WTC11 (cell line): ENCODE measurements around the gene TMEM223. TPM values are rescaled to one million over a fixed set of nuclear protein-coding genes. Genes with fewer than 3 reads are reported as not detected.
A peak's percentile ranks its signal among the peaks of the same experiment; 100 is the strongest.

ENCODE experiments used
- ATAC-seq: fragments of 200-7000 bp; cut with Tn5 transposase; 2 replicates; pipeline ENCODE4 v1.10.0; 2021; ENCODE audit warnings: mild to moderate bottlenecking, moderate library complexity
- CTCF ChIA-PET: fragments of 300-600 bp; sonication (Branson Sonifier 250); formaldehyde crosslinking; loops from one replicate; lab custom pipeline; 2021; ENCODE audit warnings: antibody characterized with exemption; lab: Charles Lee
- POLR2A ChIA-PET: fragments of 350-600 bp; sonication (Branson Sonifier 250); formaldehyde crosslinking; loops from one replicate; lab custom pipeline; 2021; ENCODE audit warnings: antibody characterized with exemption; lab: Charles Lee
- DNase-seq: peaks from one replicate; pipeline ENCODE4 v3.0.0; 2021; ENCODE audit warnings: low spot score
- H3K27ac Mint-ChIP-seq: 2 replicates; pipeline ENCODE4 v1.8.0; 2021; ENCODE audit warnings: mixed read lengths
- H3K27me3 Mint-ChIP-seq: 2 replicates; pipeline ENCODE4 v1.8.0; 2021; ENCODE audit warnings: low read depth, mild to moderate bottlenecking, moderate library complexity, mixed read lengths
- H3K36me3 Mint-ChIP-seq: 2 replicates; pipeline ENCODE4 v1.8.0; 2021; ENCODE audit warnings: mixed read lengths
- H3K4me1 Mint-ChIP-seq: 2 replicates; pipeline ENCODE4 v1.8.0; 2022; ENCODE audit warnings: mixed read lengths
- H3K4me3 Mint-ChIP-seq: 2 replicates; pipeline ENCODE4 v1.8.0; 2021; ENCODE audit warnings: mild to moderate bottlenecking, moderate library complexity, mixed read lengths
- H3K9me3 Mint-ChIP-seq: 2 replicates; pipeline ENCODE4 v1.8.0; 2021; ENCODE audit warnings: mixed read lengths
- ATF1 ChIP-seq: sonication (generic); formaldehyde crosslinking; IDR thresholded peaks from 2 replicates; pipeline ENCODE4 v1.8.1; 2023; ENCODE audit warnings: mild to moderate bottlenecking, moderate library complexity, missing genetic modification reagents
- CDX4 ChIP-seq: fragments of 250-450 bp; sonication (Bioruptor Pico); IDR thresholded peaks from 2 replicates; pipeline ENCODE4 v1.9.0; 2021; ENCODE audit warnings: moderate library complexity, mild to moderate bottlenecking, inconsistent platforms, borderline replicate concordance
- ETV6 ChIP-seq: sonication (generic); formaldehyde crosslinking; IDR thresholded peaks from 2 replicates; pipeline ENCODE4 v1.8.1; 2022; ENCODE audit warnings: mild to moderate bottlenecking, missing genetic modification reagents
- FOXJ3 ChIP-seq: sonication (generic); formaldehyde crosslinking; IDR thresholded peaks from 2 replicates; pipeline ENCODE4 v1.9.0; 2021; ENCODE audit warnings: missing genetic modification reagents, mild to moderate bottlenecking, borderline replicate concordance
- FOXK1 ChIP-seq: sonication (generic); formaldehyde crosslinking; IDR thresholded peaks from 2 replicates; pipeline ENCODE4 v1.8.0; 2022; ENCODE audit warnings: mild to moderate bottlenecking, moderate library complexity, missing genetic modification reagents
- FOXP1 ChIP-seq: sonication (generic); formaldehyde crosslinking; IDR thresholded peaks from 2 replicates; pipeline ENCODE4 v1.8.0; 2022; ENCODE audit warnings: missing genetic modification reagents, mild to moderate bottlenecking, moderate library complexity, borderline replicate concordance
- GTF2I ChIP-seq: fragments of 250-450 bp; sonication (Bioruptor Pico); conservative IDR thresholded peaks from 2 replicates; pipeline ENCODE4 v1.4.0; 2021; ENCODE audit warnings: mild to moderate bottlenecking
- HMGXB4 ChIP-seq: sonication (generic); formaldehyde crosslinking; IDR thresholded peaks from 2 replicates; pipeline ENCODE4 v1.8.1; 2023; ENCODE audit warnings: mild to moderate bottlenecking, moderate library complexity, missing genetic modification reagents
- KAT7 ChIP-seq: sonication (generic); formaldehyde crosslinking; IDR thresholded peaks from 2 replicates; pipeline ENCODE4 v1.8.1; 2023; ENCODE audit warnings: missing genetic modification reagents, mild to moderate bottlenecking, borderline replicate concordance
- NFYB ChIP-seq: sonication (generic); formaldehyde crosslinking; conservative IDR thresholded peaks from 2 replicates; pipeline ENCODE4 v1.8.0; 2022; ENCODE audit warnings: low read depth, missing genetic modification reagents
- NR1H2 ChIP-seq: sonication (generic); formaldehyde crosslinking; IDR thresholded peaks from 2 replicates; pipeline ENCODE4 v1.9.0; 2021; ENCODE audit warnings: mild to moderate bottlenecking, moderate library complexity, missing genetic modification reagents
- NR2C2 ChIP-seq: sonication (generic); formaldehyde crosslinking; IDR thresholded peaks from 2 replicates; pipeline ENCODE4 v1.8.0; 2022; ENCODE audit warnings: mild to moderate bottlenecking, missing genetic modification reagents
- NR3C1 ChIP-seq: sonication (generic); formaldehyde crosslinking; conservative IDR thresholded peaks from 2 replicates; pipeline ENCODE4 v1.8.1; 2023; ENCODE audit warnings: low read depth, mild to moderate bottlenecking, missing genetic modification reagents
- SOX15 ChIP-seq: fragments of 250-450 bp; sonication (Bioruptor Pico); IDR thresholded peaks from 2 replicates; pipeline ENCODE4 v1.9.0; 2021; ENCODE audit warnings: mild to moderate bottlenecking
- SP1 ChIP-seq: sonication (generic); formaldehyde crosslinking; conservative IDR thresholded peaks from 2 replicates; pipeline ENCODE4 v1.8.1; 2022; ENCODE audit warnings: missing genetic modification reagents
- TEAD4 ChIP-seq: sonication (generic); formaldehyde crosslinking; IDR thresholded peaks from 2 replicates; pipeline ENCODE4 v1.8.0; 2022; ENCODE audit warnings: mild to moderate bottlenecking, missing genetic modification reagents
- USF1 ChIP-seq: sonication (generic); formaldehyde crosslinking; IDR thresholded peaks from 2 replicates; pipeline ENCODE4 v1.8.0; 2022; ENCODE audit warnings: mild to moderate bottlenecking, missing genetic modification reagents
- USF2 ChIP-seq: sonication (generic); formaldehyde crosslinking; IDR thresholded peaks from 2 replicates; pipeline ENCODE4 v1.8.1; 2023; ENCODE audit warnings: mild to moderate bottlenecking, missing genetic modification reagents, moderate library complexity
- ZNF219 ChIP-seq: sonication (generic); formaldehyde crosslinking; IDR thresholded peaks from 2 replicates; pipeline ENCODE4 v1.8.0; 2023; ENCODE audit warnings: missing genetic modification reagents, mild to moderate bottlenecking, borderline replicate concordance
- ZNF232 ChIP-seq: sonication (generic); formaldehyde crosslinking; IDR thresholded peaks from 2 replicates; pipeline ENCODE4 v1.8.0; 2022; ENCODE audit warnings: mild to moderate bottlenecking, missing genetic modification reagents
- ZNF671 ChIP-seq: fragments of 250-450 bp; sonication (Bioruptor Pico); IDR thresholded peaks from 2 replicates; pipeline ENCODE4 v1.8.0; 2021; ENCODE audit warnings: mild to moderate bottlenecking
- total RNA-seq: library from RNA; stranded (reverse); gene quantifications from 3 replicates; pipeline ENCODE4 v1.2.3, GENCODE V29; 2021
- TF ChIP-seq, protein P1 (sequence below): sonication (generic); formaldehyde crosslinking; IDR thresholded peaks from 2 replicates; pipeline ENCODE4 v1.8.0; 2023; ENCODE audit warnings: missing genetic modification reagents, mild to moderate bottlenecking, borderline replicate concordance
- TF ChIP-seq, protein P2 (sequence below): sonication (generic); formaldehyde crosslinking; IDR thresholded peaks from 2 replicates; pipeline ENCODE4 v1.8.1; 2022; ENCODE audit warnings: low read depth, mild to moderate bottlenecking, moderate library complexity, missing genetic modification reagents, borderline replicate concordance
- TF ChIP-seq, protein P3 (sequence below): sonication (generic); formaldehyde crosslinking; IDR thresholded peaks from 2 replicates; pipeline ENCODE4 v1.8.1; 2022; ENCODE audit warnings: mild to moderate bottlenecking, moderate library complexity, missing genetic modification reagents

Gene TMEM223
- total RNA-seq, 1 experiment from 2014 or later, result 26.4 TPM

- TF ChIP-seq, protein P1, sequence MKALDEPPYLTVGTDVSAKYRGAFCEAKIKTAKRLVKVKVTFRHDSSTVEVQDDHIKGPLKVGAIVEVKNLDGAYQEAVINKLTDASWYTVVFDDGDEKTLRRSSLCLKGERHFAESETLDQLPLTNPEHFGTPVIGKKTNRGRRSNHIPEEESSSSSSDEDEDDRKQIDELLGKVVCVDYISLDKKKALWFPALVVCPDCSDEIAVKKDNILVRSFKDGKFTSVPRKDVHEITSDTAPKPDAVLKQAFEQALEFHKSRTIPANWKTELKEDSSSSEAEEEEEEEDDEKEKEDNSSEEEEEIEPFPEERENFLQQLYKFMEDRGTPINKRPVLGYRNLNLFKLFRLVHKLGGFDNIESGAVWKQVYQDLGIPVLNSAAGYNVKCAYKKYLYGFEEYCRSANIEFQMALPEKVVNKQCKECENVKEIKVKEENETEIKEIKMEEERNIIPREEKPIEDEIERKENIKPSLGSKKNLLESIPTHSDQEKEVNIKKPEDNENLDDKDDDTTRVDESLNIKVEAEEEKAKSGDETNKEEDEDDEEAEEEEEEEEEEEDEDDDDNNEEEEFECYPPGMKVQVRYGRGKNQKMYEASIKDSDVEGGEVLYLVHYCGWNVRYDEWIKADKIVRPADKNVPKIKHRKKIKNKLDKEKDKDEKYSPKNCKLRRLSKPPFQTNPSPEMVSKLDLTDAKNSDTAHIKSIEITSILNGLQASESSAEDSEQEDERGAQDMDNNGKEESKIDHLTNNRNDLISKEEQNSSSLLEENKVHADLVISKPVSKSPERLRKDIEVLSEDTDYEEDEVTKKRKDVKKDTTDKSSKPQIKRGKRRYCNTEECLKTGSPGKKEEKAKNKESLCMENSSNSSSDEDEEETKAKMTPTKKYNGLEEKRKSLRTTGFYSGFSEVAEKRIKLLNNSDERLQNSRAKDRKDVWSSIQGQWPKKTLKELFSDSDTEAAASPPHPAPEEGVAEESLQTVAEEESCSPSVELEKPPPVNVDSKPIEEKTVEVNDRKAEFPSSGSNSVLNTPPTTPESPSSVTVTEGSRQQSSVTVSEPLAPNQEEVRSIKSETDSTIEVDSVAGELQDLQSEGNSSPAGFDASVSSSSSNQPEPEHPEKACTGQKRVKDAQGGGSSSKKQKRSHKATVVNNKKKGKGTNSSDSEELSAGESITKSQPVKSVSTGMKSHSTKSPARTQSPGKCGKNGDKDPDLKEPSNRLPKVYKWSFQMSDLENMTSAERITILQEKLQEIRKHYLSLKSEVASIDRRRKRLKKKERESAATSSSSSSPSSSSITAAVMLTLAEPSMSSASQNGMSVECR, result no peak
- TF ChIP-seq HMGXB4 (CRISPR knock-in tag) (no peak), FOXJ3 (no peak), SP1 (CRISPR knock-in tag) (no peak)
Observed at GRCh38 chr11:62774407-62774806, 17.4 kb downstream of the TMEM223 start (continued).

GRCh38 chr11:62771144-62772021 lies 20.4 kb downstream of the TMEM223 start, which contains the start of gene TAF6L:
TSS of gene TAF6L (plus strand) at chr11:62771396. CDS start at chr11:62775784, 4,388 bp downstream.
- Mint-ChIP-seq H3K27me3 (no peaks in the 10 kb centered on the region; the same call in 1 of the 2 replicates), H3K4me3 (peak within 1 kb of the TSS; percentile 88), H3K4me1 (peaks cover 14% of the 10 kb centered on the region), H3K27ac (peak within 1 kb of the TSS; percentile 98), H3K36me3 (peaks cover 22% of the 10 kb centered on the region), H3K9me3 (no peaks in the 10 kb centered on the region)
- peak; percentile 82 for ATAC-seq
- DNase-seq, result peak; percentile 96
- POLR2A ChIA-PET, result interaction anchor here (0.6 to 5.3 kb wide), 12 partner anchors 14 to 1384 kb away, joined by 3 to 25 read pairs (median 5); partner anchors contain the start of genes BSCL2, C11orf98, CSKMT and GNG3
- CTCF ChIA-PET, result interaction anchor here (0.6 to 11.6 kb wide), 17 partner anchors 12 to 347 kb away, joined by 3 to 121 read pairs (median 5); partner anchors contain the start of genes BSCL2, C11orf98, CSKMT and GNG3
- TF ChIP-seq ETV6 (CRISPR knock-in tag), result peak; percentile 65; the same call in 1 of the 2 replicates
- peak; percentile 93 for TF ChIP-seq USF2 (CRISPR knock-in tag)
- TF ChIP-seq FOXP1, result 0 out of 2 replicates have a peak, but pooled peaks have one; percentile 31
- peak; percentile 88 for TF ChIP-seq NR2C2 (CRISPR knock-in tag)
- TF ChIP-seq FOXJ3, result no peak
- peak; percentile 47; the same call in 1 of the 2 replicates for TF ChIP-seq KAT7
- peak; percentile 93 for TF ChIP-seq GTF2I (CRISPR knock-in tag)
- no peak for TF ChIP-seq ATF1 (CRISPR knock-in tag)
- TF ChIP-seq NR1H2 (CRISPR knock-in tag), result 0 out of 2 replicates have a peak, but pooled peaks have one; percentile 17
- TF ChIP-seq, protein P2, sequence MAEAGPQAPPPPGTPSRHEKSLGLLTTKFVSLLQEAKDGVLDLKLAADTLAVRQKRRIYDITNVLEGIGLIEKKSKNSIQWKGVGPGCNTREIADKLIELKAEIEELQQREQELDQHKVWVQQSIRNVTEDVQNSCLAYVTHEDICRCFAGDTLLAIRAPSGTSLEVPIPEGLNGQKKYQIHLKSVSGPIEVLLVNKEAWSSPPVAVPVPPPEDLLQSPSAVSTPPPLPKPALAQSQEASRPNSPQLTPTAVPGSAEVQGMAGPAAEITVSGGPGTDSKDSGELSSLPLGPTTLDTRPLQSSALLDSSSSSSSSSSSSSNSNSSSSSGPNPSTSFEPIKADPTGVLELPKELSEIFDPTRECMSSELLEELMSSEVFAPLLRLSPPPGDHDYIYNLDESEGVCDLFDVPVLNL (CRISPR knock-in tag), result no peak
- no peak for TF ChIP-seq TEAD4 (CRISPR knock-in tag)
- TF ChIP-seq NR3C1 (CRISPR knock-in tag), result no peak
- peak; percentile 40; the same call in 1 of the 2 replicates for TF ChIP-seq NFYB
- peak; percentile 89 for TF ChIP-seq SP1 (CRISPR knock-in tag)
- TF ChIP-seq FOXK1 (CRISPR knock-in tag), result peak; percentile 63; the same call in 1 of the 2 replicates
- peak; percentile 31; the same call in 1 of the 2 replicates for TF ChIP-seq ZNF219 (CRISPR knock-in tag)
- TF ChIP-seq, protein P3, sequence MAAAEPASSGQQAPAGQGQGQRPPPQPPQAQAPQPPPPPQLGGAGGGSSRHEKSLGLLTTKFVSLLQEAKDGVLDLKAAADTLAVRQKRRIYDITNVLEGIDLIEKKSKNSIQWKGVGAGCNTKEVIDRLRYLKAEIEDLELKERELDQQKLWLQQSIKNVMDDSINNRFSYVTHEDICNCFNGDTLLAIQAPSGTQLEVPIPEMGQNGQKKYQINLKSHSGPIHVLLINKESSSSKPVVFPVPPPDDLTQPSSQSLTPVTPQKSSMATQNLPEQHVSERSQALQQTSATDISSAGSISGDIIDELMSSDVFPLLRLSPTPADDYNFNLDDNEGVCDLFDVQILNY (CRISPR knock-in tag), result peak; percentile 66
- peak; percentile 93 for TF ChIP-seq USF1 (CRISPR knock-in tag)
- no peak for TF ChIP-seq SOX15 (CRISPR knock-in tag)
- TF ChIP-seq ZNF671, result no peak
- no peak for TF ChIP-seq CDX4 (CRISPR knock-in tag)
- no peak; the same call in 1 of the 2 replicates for TF ChIP-seq ZNF232 (CRISPR knock-in tag)
